GM18507 (cell line): ENCODE results near the gene OGDH.
"Not testable (repeated sequence)": the region's sequence is repeated elsewhere in the genome, so short reads cannot be mapped to it uniquely, and the experiment has no call there.

Source experiments
- DNase-seq: peaks from one replicate; pipeline ENCODE4 v3.0.0; 2011; ENCODE audit warnings: low read depth; ENCODE audit not compliant: insufficient read length; ENCODE audit errors: extremely low spot score
- FAIRE-seq: peaks from 2 replicates; lab custom pipeline; 2011; peaks lifted over from hg19 to GRCh38; lab: Jason Lieb, UNC

The OGDH gene

GRCh38 chr7:44606341-44607140 is at the start of gene OGDH:
Gene OGDH (plus strand): TSS chr7:44606627. CDS start chr7:44624344, 17,717 bp downstream.
- FAIRE-seq (peak; percentile 95), DNase-seq (peak; percentile 98)

DNA sequence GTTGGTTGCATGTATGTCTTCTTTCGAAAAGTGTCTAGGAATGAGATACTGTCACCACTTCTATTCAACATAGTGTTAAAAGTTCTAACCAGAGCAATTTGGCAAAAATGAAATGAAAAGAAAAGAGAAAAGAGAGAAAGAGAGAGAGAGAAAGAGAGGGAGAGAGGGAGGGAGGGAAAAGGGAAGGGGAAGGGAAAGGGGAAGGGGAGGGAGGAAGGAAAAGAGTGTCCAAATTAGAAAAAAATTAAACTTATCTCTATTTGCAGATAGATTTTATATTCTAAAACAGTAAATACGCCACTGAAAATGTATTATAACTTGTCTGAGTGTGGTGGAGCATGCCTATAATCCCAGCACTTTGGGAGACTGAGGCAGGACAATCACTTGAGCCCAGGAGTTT is 48.9 kb upstream of the OGDH start:
- DNase-seq (no peak), FAIRE-seq (no peak)

- FAIRE-seq (no peak), DNase-seq (no peak)
Observed at GRCh38 chr7:44559485-44559884, 46.9 kb upstream of the OGDH start.

DNA sequence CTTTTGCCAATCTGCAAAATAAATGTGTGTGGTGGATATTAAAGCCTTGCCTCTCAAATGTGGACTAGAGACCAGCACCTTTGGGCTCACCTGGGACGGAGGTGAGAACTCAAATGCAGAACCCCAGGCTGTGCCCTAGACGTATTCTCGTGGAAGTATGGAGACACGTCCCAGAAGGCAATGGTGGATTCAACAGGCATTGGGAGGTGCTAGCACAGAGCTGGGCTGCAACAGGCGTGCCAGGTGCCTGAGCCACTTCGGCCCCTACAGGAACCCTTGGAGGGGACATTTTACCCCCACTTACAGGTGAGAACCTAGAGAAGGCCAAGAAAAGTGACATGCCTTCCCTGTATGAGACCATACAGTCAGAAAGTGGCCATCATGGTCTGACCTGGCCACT is 44.9 kb upstream of the OGDH start:
- DNase-seq (no peak), FAIRE-seq (no peak)

DNA sequence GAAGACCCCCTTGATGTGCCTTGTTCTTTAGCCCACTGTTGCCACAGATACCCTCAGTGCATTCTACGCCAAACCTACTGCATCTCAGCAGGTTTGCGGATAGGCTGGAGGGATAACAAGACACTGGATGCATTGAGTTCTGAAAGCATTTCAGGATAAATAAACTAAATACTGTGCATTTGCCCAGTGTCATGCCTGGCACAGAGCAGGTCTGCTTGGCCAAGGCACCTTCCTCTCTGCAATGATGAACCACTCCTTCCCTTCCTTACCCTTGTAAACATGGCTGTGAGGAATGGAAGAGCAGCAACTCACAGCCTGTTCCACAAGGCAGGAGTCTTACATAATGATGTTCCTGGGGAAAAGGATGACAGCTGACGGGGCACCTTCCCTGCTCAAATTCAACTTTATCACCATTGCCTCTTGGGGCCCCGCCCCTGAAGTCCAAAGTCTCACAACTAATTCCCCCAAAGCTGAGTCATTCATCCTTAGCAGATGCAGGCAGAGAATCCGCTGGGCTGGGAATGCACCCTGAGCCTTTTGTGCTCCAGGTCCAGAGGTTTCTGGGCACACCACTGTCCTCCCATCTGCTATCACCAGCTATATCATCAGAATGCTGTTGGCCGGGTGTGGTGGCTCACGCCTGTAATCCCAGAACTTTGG is 44.3 kb upstream of the OGDH start:
- no peak for DNase-seq
- FAIRE-seq, result no peak

DNA sequence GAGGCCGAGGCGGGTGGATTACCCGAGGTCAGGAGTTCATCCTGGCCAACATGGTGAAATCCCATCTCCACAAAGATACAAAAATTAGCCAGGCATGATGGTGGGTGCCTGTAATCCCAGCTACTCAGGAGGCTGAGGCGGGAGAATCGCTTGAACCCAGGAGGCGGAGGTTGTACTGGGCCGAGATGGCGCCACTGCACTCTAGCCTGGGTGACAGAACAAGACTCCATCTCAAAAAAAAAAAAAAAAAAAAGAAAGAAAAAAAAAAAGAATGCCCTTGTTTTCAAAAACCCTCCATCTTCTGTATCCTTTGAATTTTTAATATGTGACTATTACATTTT is 43.8 kb upstream of the OGDH start:
- FAIRE-seq, DNase-seq: not testable (repeated sequence)

- FAIRE-seq (no peak), DNase-seq (no peak)
Observed at GRCh38 chr7:44563171-44563679, 43.2 kb upstream of the OGDH start.

GRCh38 chr7:44564606-44565005 is 41.8 kb upstream of the OGDH start:
- DNase-seq, result no peak
- no peak for FAIRE-seq

DNA sequence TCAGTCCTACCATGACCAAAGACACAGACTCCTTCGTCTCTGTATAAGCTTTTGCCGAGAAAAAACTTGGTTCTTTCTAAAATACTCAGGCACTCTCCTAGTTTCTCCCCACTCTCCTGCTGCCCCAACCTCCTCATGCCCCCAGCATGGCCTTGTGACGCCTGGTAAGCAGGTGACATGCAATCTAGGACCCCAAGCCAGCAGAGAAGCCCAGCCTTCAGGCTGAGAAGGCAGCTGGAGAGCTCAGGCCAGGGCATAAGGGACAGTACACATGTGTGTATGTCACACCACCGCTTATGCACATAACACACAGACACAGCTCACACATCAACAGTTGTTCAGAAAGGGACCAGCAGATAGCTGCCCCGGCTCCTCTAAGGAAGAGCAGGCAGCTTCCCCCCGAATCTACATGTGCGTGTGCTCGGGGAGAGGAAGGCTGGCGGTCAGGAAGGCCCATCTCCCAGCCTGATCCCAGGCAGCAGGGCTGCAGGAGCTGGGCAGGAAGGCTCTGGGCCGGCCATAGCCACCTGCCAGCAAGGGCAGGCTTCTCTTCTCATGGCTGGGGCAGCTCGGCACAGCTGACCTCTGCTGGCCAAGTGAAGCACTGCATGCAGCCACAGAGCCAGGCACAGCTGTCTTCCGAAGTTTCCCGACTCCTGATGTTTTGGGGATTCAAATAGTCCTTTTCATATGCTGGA is 41.2 kb upstream of the OGDH start:
- DNase-seq (no peak), FAIRE-seq (peak; percentile 39)

GRCh38 chr7:44565795-44566559 is 40.5 kb upstream of the OGDH start:
- DNase-seq (no peak), FAIRE-seq (no peak)

GRCh38 chr7:44566680-44567079 is 39.7 kb upstream of the OGDH start:
- FAIRE-seq (no peak), DNase-seq (no peak)

DNA sequence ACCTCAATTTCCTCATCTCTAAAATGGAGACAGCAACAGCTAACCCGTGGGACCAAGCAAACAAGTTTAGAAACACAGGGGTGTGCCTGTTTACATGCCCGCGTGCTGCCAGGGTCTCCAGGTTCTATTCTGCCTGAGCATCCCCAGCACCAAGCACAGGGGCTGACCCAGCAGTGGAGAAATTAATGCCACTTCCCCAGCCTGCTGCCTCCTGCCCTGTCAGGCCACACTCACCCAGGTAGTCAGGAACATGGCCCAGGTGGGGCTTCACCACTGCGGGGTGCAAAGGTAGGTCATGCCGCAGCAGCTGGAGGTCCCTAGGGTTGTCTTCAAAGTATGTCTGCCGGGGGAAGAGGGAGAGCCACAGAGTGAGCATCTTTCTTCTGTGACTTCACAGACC is 38.5 kb upstream of the OGDH start:
- FAIRE-seq, result no peak
- DNase-seq, result no peak

DNA sequence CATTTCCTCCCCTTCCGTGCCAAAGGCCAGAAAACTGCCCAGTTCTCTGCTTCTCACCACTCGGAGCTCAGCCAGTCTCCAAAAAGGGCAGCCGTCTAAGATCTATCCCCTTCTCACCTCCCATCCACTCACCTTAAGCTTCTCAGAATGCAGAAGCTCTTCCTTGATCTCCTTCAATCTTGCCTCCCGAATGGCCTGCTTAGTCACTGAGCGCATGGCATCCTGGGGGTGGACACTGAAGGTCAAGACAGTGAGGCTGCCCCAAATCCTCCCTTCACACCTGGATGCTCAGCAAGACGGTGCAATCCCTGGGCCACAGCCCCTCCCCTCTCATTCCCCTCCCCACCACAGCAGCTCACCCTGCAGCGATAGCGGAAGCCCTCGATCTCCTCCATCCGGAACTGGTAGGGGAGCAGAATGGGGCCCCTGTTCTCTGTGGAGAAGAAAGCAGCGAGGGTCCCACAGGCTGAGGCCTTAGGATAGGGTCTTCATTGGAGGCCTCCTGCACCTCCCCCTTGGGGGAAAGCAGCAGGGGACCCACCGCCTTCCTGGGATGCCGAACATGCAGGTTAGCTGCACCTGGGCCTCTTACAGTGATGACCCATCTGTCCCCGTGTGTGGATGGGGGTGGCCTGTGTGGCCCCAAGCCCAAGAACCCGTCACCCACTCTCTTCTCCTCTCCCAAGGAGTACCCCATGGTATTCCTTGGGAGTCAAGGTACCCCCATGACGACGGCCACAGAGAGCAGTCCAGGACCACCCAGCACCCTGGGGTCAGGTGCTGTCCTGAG is 37.5 kb upstream of the OGDH start:
- no peak for DNase-seq
- FAIRE-seq, result no peak

DNA sequence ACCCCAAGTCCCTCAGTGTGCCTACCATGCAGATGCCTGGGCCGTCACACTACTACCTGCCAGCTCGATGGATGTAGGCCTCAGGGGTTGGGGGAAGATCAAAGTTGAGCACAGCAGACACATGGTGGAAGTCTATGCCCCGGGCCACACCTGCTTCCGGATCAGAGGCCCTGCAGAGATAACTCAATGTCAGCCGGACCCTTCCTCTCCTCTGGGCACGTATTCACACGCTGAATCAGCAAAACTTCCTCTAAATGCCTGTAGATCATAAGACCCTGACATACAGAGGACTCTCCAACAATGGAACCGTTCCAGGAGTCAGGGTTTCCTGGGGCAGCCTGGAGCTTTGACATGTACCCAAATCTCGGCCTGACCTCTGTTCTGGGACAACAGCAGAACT is 36.5 kb upstream of the OGDH start:
- no peak for FAIRE-seq
- DNase-seq, result no peak

DNA sequence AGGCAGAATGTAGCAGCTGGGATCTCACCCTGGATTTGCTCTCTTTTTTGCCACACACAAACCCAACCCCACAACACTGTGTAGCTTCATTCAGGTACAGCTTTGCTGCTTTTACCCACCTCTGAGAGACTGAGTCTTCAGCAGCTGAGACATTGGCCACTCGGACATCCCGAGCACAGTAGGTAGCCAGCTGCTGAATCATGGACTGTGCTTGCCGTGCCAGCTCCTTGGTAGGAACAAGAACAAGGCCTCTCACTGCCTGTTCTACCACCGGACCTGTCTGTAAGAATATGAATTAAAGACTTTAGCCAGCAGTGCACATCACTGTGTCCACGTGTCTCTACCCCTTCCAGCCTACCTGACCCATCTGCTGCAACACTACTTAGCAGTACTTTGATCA is 33.7 kb upstream of the OGDH start:
- no peak for FAIRE-seq
- DNase-seq, result no peak

- FAIRE-seq, result peak; percentile 97
- DNase-seq, result peak; percentile 90
Observed at GRCh38 chr7:44573464-44574286, 32.8 kb upstream of the OGDH start, which contains the start of gene DDX56. Gene DDX56 (minus strand): TSS chr7:44573908. CDS start chr7:44573895, 13 bp downstream.

- DNase-seq, result no peak
- no peak for FAIRE-seq
Observed at GRCh38 chr7:44574287-44574872, 32.0 kb upstream of the OGDH start.

DNA sequence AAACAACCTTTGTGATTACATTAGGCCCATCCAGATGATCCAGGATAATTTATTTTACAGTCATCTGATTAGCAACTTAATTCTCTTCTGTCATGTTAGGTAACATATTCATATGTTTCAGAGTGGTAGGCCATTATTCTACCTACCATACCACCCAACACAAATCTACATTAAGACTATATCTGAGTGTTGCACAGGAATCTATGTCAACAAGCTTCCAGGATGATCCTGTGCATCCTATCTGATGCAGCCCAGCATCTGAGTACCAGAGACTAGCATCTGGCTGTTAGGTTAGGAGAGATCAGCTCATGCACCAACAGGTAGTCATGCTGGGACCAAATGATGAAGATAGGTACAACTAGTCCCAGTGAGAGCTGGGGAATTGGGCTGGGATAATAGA is 31.4 kb upstream of the OGDH start:
- no peak for DNase-seq
- no peak for FAIRE-seq
